WTC11 (cell line): Measurements from ENCODE around the gene PRPF40B. TPM values are rescaled to one million over a fixed set of nuclear protein-coding genes. Genes with fewer than 3 reads are reported as not detected.
A peak's percentile ranks its signal among the peaks of the same experiment; 100 is the strongest.

Experiments
- ATAC-seq: fragments of 200-7000 bp; cut with Tn5 transposase; 2 replicates; pipeline ENCODE4 v1.10.0; 2021; ENCODE audit warnings: mild to moderate bottlenecking, moderate library complexity
- CTCF ChIA-PET: fragments of 300-600 bp; sonication (Branson Sonifier 250); formaldehyde crosslinking; loops from one replicate; lab custom pipeline; 2021; ENCODE audit warnings: antibody characterized with exemption; lab: Charles Lee
- POLR2A ChIA-PET: fragments of 350-600 bp; sonication (Branson Sonifier 250); formaldehyde crosslinking; loops from one replicate; lab custom pipeline; 2021; ENCODE audit warnings: antibody characterized with exemption; lab: Charles Lee
- DNase-seq: peaks from one replicate; pipeline ENCODE4 v3.0.0; 2021; ENCODE audit warnings: low spot score
- H3K27ac Mint-ChIP-seq: 2 replicates; pipeline ENCODE4 v1.8.0; 2021; ENCODE audit warnings: mixed read lengths
- H3K27me3 Mint-ChIP-seq: 2 replicates; pipeline ENCODE4 v1.8.0; 2021; ENCODE audit warnings: low read depth, mild to moderate bottlenecking, moderate library complexity, mixed read lengths
- H3K36me3 Mint-ChIP-seq: 2 replicates; pipeline ENCODE4 v1.8.0; 2021; ENCODE audit warnings: mixed read lengths
- H3K4me1 Mint-ChIP-seq: 2 replicates; pipeline ENCODE4 v1.8.0; 2022; ENCODE audit warnings: mixed read lengths
- H3K4me3 Mint-ChIP-seq: 2 replicates; pipeline ENCODE4 v1.8.0; 2021; ENCODE audit warnings: mild to moderate bottlenecking, moderate library complexity, mixed read lengths
- H3K9me3 Mint-ChIP-seq: 2 replicates; pipeline ENCODE4 v1.8.0; 2021; ENCODE audit warnings: mixed read lengths
- CBFB ChIP-seq: sonication (generic); formaldehyde crosslinking; IDR thresholded peaks from 2 replicates; pipeline ENCODE4 v1.8.1; 2022; ENCODE audit warnings: mild to moderate bottlenecking, low read depth, missing genetic modification reagents
- ELF4 ChIP-seq: sonication (generic); formaldehyde crosslinking; IDR thresholded peaks from 2 replicates; pipeline ENCODE4 v1.8.1; 2022; ENCODE audit warnings: low read depth, mild to moderate bottlenecking, moderate library complexity, missing genetic modification reagents
- ETV6 ChIP-seq: sonication (generic); formaldehyde crosslinking; IDR thresholded peaks from 2 replicates; pipeline ENCODE4 v1.8.1; 2022; ENCODE audit warnings: mild to moderate bottlenecking, missing genetic modification reagents
- FOXJ3 ChIP-seq: sonication (generic); formaldehyde crosslinking; IDR thresholded peaks from 2 replicates; pipeline ENCODE4 v1.9.0; 2021; ENCODE audit warnings: missing genetic modification reagents, mild to moderate bottlenecking, borderline replicate concordance
- FOXP1 ChIP-seq: sonication (generic); formaldehyde crosslinking; IDR thresholded peaks from 2 replicates; pipeline ENCODE4 v1.8.0; 2022; ENCODE audit warnings: missing genetic modification reagents, mild to moderate bottlenecking, moderate library complexity, borderline replicate concordance
- JUN ChIP-seq: sonication (generic); formaldehyde crosslinking; IDR thresholded peaks from 2 replicates; pipeline ENCODE4 v1.8.0; 2023; ENCODE audit warnings: mild to moderate bottlenecking, missing genetic modification reagents
- MXD4 ChIP-seq: fragments of 250-450 bp; sonication (Bioruptor Pico); IDR thresholded peaks from 2 replicates; pipeline ENCODE4 v1.8.0; 2021; ENCODE audit warnings: mild to moderate bottlenecking, moderate library complexity, borderline replicate concordance
- MYBL2 ChIP-seq: sonication (generic); formaldehyde crosslinking; IDR thresholded peaks from 2 replicates; pipeline ENCODE4 v1.8.1; 2023; ENCODE audit warnings: mild to moderate bottlenecking, moderate library complexity, missing genetic modification reagents
- OVOL2 ChIP-seq: fragments of 250-450 bp; sonication (Bioruptor Pico); IDR thresholded peaks from 2 replicates; pipeline ENCODE4 v1.9.0; 2021; ENCODE audit warnings: mild to moderate bottlenecking, borderline replicate concordance
- RELA ChIP-seq: sonication (generic); formaldehyde crosslinking; IDR thresholded peaks from 2 replicates; pipeline ENCODE4 v1.8.1; 2022; ENCODE audit warnings: missing genetic modification reagents, mild to moderate bottlenecking, borderline replicate concordance
- TCF7 ChIP-seq: sonication (generic); formaldehyde crosslinking; IDR thresholded peaks from 2 replicates; pipeline ENCODE4 v1.8.0; 2022; ENCODE audit warnings: mild to moderate bottlenecking, low read depth, missing genetic modification reagents, moderate library complexity
- ZNF121 ChIP-seq: sonication (generic); formaldehyde crosslinking; IDR thresholded peaks from 2 replicates; pipeline ENCODE4 v1.8.0; 2023; ENCODE audit warnings: missing genetic modification reagents
- ZNF232 ChIP-seq: sonication (generic); formaldehyde crosslinking; IDR thresholded peaks from 2 replicates; pipeline ENCODE4 v1.8.0; 2022; ENCODE audit warnings: mild to moderate bottlenecking, missing genetic modification reagents
- ZNF263 ChIP-seq: sonication (generic); formaldehyde crosslinking; IDR thresholded peaks from 2 replicates; pipeline ENCODE4 v1.8.1; 2022; ENCODE audit warnings: low read depth, mild to moderate bottlenecking, moderate library complexity, missing genetic modification reagents
- ZNF317 ChIP-seq: sonication (generic); formaldehyde crosslinking; IDR thresholded peaks from 2 replicates; pipeline ENCODE4 v1.8.1; 2023; ENCODE audit warnings: low read depth, mild to moderate bottlenecking, moderate library complexity, missing genetic modification reagents, borderline replicate concordance
- ZNF423 ChIP-seq: fragments of 250-450 bp; sonication (Bioruptor Pico); IDR thresholded peaks from 2 replicates; pipeline ENCODE4 v2.1.2; 2022; ENCODE audit warnings: mild to moderate bottlenecking, moderate library complexity
- ZNF671 ChIP-seq: fragments of 250-450 bp; sonication (Bioruptor Pico); IDR thresholded peaks from 2 replicates; pipeline ENCODE4 v1.8.0; 2021; ENCODE audit warnings: mild to moderate bottlenecking
- total RNA-seq: library from RNA; stranded (reverse); gene quantifications from 3 replicates; pipeline ENCODE4 v1.2.3, GENCODE V29; 2021
- TF ChIP-seq, protein P1 (sequence below): sonication (generic); formaldehyde crosslinking; IDR thresholded peaks from 2 replicates; pipeline ENCODE4 v1.8.1; 2022; ENCODE audit warnings: mild to moderate bottlenecking, missing genetic modification reagents, moderate library complexity, borderline replicate concordance
- TF ChIP-seq, protein P2 (sequence below): sonication (generic); formaldehyde crosslinking; IDR thresholded peaks from 2 replicates; pipeline ENCODE4 v1.8.1; 2022; ENCODE audit warnings: mild to moderate bottlenecking, moderate library complexity, missing genetic modification reagents
- TF ChIP-seq, protein P3 (sequence below): sonication (generic); formaldehyde crosslinking; IDR thresholded peaks from 2 replicates; pipeline ENCODE4 v1.8.0; 2022; ENCODE audit warnings: mild to moderate bottlenecking, missing genetic modification reagents
- TF ChIP-seq, protein P4 (sequence below): sonication (generic); formaldehyde crosslinking; IDR thresholded peaks from 2 replicates; pipeline ENCODE4 v1.8.1; 2023; ENCODE audit warnings: mild to moderate bottlenecking, missing genetic modification reagents, borderline replicate concordance
- TF ChIP-seq, protein P5 (sequence below): sonication (generic); formaldehyde crosslinking; IDR thresholded peaks from 2 replicates; pipeline ENCODE4 v1.8.0; 2022; ENCODE audit warnings: mild to moderate bottlenecking, missing genetic modification reagents
- TF ChIP-seq, protein P6 (sequence below): sonication (generic); formaldehyde crosslinking; IDR thresholded peaks from 2 replicates; pipeline ENCODE4 v1.8.0; 2023; ENCODE audit warnings: mild to moderate bottlenecking, missing genetic modification reagents

The PRPF40B gene
- total RNA-seq, 1 experiment from 2014 or later, result 46.0 TPM

DNA sequence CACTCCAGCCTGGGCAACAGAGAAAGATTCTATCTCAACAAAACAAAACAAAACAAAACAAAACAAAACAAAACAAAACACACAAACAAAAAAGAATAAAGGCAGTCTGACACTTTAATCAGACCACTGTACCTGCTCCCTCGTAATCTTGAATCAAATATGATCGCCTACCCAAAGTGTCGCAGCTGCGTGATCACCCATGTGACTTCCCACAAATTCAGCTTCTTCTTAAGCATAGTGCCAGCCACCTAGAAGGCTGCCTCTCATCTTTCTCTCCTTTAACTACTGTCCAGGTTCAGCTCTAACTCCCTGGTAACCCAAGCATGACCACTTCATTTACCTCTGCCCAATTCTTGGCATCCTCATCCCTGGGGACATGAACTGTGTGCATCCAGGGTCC lies 46.4 kb downstream of the PRPF40B start:
- ATAC-seq, result no peak
- POLR2A ChIA-PET, result interaction anchor here (1.4 kb wide), 1 partner anchor 36 kb away, joined by 5 read pairs; no protein-coding TSS in a partner anchor
- Mint-ChIP-seq H3K9me3 (no peaks in the 10 kb centered on the region), H3K4me1 (peaks cover 26% of the 10 kb centered on the region), H3K27ac (peak overlapping the region; percentile 20), H3K4me3 (no peak overlapping the region), H3K36me3 (no peaks in the 10 kb centered on the region), H3K27me3 (no peaks in the 10 kb centered on the region)
- TF ChIP-seq, protein P1, sequence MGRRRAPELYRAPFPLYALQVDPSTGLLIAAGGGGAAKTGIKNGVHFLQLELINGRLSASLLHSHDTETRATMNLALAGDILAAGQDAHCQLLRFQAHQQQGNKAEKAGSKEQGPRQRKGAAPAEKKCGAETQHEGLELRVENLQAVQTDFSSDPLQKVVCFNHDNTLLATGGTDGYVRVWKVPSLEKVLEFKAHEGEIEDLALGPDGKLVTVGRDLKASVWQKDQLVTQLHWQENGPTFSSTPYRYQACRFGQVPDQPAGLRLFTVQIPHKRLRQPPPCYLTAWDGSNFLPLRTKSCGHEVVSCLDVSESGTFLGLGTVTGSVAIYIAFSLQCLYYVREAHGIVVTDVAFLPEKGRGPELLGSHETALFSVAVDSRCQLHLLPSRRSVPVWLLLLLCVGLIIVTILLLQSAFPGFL, result no peak
- TF ChIP-seq ETV6 (no peak), ELF4 (no peak), RELA (CRISPR knock-in tag) (no peak), TCF7 (CRISPR knock-in tag) (no peak), ZNF671 (CRISPR knock-in tag) (no peak), ZNF317 (CRISPR knock-in tag) (no peak), ZNF232 (CRISPR knock-in tag) (no peak), CBFB (CRISPR knock-in tag) (no peak), OVOL2 (CRISPR knock-in tag) (no peak), JUN (CRISPR knock-in tag) (no peak)
- TF ChIP-seq, protein P2, sequence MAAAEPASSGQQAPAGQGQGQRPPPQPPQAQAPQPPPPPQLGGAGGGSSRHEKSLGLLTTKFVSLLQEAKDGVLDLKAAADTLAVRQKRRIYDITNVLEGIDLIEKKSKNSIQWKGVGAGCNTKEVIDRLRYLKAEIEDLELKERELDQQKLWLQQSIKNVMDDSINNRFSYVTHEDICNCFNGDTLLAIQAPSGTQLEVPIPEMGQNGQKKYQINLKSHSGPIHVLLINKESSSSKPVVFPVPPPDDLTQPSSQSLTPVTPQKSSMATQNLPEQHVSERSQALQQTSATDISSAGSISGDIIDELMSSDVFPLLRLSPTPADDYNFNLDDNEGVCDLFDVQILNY (CRISPR knock-in tag), result no peak
- TF ChIP-seq, protein P3, sequence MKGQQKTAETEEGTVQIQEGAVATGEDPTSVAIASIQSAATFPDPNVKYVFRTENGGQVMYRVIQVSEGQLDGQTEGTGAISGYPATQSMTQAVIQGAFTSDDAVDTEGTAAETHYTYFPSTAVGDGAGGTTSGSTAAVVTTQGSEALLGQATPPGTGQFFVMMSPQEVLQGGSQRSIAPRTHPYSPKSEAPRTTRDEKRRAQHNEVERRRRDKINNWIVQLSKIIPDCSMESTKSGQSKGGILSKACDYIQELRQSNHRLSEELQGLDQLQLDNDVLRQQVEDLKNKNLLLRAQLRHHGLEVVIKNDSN (CRISPR knock-in tag), result no peak
- TF ChIP-seq, protein P4, sequence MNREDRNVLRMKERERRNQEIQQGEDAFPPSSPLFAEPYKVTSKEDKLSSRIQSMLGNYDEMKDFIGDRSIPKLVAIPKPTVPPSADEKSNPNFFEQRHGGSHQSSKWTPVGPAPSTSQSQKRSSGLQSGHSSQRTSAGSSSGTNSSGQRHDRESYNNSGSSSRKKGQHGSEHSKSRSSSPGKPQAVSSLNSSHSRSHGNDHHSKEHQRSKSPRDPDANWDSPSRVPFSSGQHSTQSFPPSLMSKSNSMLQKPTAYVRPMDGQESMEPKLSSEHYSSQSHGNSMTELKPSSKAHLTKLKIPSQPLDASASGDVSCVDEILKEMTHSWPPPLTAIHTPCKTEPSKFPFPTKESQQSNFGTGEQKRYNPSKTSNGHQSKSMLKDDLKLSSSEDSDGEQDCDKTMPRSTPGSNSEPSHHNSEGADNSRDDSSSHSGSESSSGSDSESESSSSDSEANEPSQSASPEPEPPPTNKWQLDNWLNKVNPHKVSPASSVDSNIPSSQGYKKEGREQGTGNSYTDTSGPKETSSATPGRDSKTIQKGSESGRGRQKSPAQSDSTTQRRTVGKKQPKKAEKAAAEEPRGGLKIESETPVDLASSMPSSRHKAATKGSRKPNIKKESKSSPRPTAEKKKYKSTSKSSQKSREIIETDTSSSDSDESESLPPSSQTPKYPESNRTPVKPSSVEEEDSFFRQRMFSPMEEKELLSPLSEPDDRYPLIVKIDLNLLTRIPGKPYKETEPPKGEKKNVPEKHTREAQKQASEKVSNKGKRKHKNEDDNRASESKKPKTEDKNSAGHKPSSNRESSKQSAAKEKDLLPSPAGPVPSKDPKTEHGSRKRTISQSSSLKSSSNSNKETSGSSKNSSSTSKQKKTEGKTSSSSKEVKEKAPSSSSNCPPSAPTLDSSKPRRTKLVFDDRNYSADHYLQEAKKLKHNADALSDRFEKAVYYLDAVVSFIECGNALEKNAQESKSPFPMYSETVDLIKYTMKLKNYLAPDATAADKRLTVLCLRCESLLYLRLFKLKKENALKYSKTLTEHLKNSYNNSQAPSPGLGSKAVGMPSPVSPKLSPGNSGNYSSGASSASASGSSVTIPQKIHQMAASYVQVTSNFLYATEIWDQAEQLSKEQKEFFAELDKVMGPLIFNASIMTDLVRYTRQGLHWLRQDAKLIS (CRISPR knock-in tag), result no peak
- TF ChIP-seq, protein P5, sequence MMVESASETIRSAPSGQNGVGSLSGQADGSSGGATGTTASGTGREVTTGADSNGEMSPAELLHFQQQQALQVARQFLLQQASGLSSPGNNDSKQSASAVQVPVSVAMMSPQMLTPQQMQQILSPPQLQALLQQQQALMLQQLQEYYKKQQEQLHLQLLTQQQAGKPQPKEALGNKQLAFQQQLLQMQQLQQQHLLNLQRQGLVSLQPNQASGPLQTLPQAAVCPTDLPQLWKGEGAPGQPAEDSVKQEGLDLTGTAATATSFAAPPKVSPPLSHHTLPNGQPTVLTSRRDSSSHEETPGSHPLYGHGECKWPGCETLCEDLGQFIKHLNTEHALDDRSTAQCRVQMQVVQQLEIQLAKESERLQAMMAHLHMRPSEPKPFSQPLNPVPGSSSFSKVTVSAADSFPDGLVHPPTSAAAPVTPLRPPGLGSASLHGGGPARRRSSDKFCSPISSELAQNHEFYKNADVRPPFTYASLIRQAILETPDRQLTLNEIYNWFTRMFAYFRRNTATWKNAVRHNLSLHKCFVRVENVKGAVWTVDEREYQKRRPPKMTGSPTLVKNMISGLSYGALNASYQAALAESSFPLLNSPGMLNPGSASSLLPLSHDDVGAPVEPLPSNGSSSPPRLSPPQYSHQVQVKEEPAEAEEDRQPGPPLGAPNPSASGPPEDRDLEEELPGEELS (CRISPR knock-in tag), result no peak
- DNase-seq, result no peak
- CTCF ChIA-PET, result interaction anchor here (1.2 to 2.3 kb wide), 3 partner anchors 17 to 71 kb away, joined by 3 to 6 read pairs (median 4); partner anchors contain the start of gene TMBIM6

DNA sequence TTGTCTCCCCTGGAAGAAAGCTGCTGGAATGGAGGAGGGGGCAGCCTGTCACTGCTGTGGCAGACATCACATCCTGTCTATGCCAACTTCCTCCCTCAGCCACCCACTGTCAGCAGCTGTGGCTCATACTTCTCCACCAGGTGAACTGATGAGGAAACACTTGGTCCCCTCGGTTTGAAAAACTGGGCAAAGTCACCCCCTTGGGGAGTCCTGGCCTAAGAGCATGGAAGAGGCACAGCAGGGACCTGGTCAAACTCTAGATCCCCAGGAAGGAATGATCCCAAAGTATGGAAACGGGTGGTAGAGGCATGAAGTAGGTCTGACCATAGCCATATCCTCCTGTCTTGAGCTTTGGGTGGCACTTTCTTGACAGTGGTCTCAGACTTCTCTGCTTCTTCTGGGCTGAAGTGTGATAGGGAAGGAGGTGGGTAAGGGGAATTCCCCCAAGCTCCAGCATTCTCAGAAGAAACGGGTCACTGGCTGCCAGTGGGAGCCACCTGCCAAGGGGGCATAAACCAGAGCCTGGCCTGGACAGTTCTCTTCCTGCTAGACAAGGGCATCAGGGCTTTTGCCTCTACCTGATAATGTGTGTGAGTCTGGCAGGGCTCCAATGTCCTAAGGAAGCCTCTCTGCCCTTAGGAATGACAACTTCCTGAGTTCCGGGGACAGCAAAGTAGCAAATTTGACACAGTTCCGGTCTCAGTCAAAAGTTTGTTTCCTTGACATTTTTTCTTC lies 47.8 kb downstream of the PRPF40B start:
- ATAC-seq, result no peak
- H3K36me3 Mint-ChIP-seq, result no peaks in the 10 kb centered on the region
- H3K27me3 Mint-ChIP-seq, result no peaks in the 10 kb centered on the region
- H3K4me1 Mint-ChIP-seq, result peaks cover 30% of the 10 kb centered on the region
- H3K9me3 Mint-ChIP-seq, result no peaks in the 10 kb centered on the region
- DNase-seq, result no peak
- no peak overlapping the region; the same call in 1 of the 2 replicates for H3K27ac Mint-ChIP-seq
- CTCF ChIA-PET, result interaction anchor here (2.3 kb wide), 1 partner anchor 70 kb away, joined by 6 read pairs; the partner anchor contains the start of gene TMBIM6
- H3K4me3 Mint-ChIP-seq, result no peak overlapping the region
- POLR2A ChIA-PET, result interaction anchor here (1.0 kb wide), 1 partner anchor 21 kb away, joined by 3 read pairs; no protein-coding TSS in a partner anchor
- TF ChIP-seq FOXP1 (CRISPR knock-in tag) (no peak), FOXJ3 (CRISPR knock-in tag) (no peak), MYBL2 (CRISPR knock-in tag) (no peak), OVOL2 (CRISPR knock-in tag) (no peak), ZNF263 (CRISPR knock-in tag) (no peak), ZNF121 (CRISPR knock-in tag) (no peak), MXD4 (CRISPR knock-in tag) (no peak), ZNF423 (CRISPR knock-in tag) (no peak)
- TF ChIP-seq, protein P6, sequence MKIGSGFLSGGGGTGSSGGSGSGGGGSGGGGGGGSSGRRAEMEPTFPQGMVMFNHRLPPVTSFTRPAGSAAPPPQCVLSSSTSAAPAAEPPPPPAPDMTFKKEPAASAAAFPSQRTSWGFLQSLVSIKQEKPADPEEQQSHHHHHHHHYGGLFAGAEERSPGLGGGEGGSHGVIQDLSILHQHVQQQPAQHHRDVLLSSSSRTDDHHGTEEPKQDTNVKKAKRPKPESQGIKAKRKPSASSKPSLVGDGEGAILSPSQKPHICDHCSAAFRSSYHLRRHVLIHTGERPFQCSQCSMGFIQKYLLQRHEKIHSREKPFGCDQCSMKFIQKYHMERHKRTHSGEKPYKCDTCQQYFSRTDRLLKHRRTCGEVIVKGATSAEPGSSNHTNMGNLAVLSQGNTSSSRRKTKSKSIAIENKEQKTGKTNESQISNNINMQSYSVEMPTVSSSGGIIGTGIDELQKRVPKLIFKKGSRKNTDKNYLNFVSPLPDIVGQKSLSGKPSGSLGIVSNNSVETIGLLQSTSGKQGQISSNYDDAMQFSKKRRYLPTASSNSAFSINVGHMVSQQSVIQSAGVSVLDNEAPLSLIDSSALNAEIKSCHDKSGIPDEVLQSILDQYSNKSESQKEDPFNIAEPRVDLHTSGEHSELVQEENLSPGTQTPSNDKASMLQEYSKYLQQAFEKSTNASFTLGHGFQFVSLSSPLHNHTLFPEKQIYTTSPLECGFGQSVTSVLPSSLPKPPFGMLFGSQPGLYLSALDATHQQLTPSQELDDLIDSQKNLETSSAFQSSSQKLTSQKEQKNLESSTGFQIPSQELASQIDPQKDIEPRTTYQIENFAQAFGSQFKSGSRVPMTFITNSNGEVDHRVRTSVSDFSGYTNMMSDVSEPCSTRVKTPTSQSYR, result no peak
